ENCODE data around the gene HNF4A.

Gene HNF4A

GRCh38 chr20:44399446-44399845 lies 43.9 kb downstream of the HNF4A start (continued):
- no peak for TF ChIP-seq KLF7 (tag by site-specific recombination; IDR thresholded peaks at IDR 0.05; ENCODE audit: borderline replicate concordance)

- POLR2A ChIA-PET: no interaction called here
- Histone ChIP-seq H3K36me3 (ENCODE audit: control insufficient read depth in 2 of 2, insufficient read depth in 1 of 2, low read length in 2 of 2) (no peaks in the 10 kb centered on the region), H3K4me3 (ENCODE audit: low read depth, low read length) (no peak overlapping the region), H3K4me1 (ENCODE audit: control insufficient read depth, insufficient read depth, low read length) (no peaks in the 10 kb centered on the region), H3K9me3 (ENCODE audit: control insufficient read depth, insufficient read depth, low read depth, low read length) (no peaks in the 10 kb centered on the region), H3K27ac (ENCODE audit: extremely low read depth, low read depth, low read length) (no peak overlapping the region)
- CTCF ChIA-PET: no interaction called here
- TF ChIP-seq GFI1B (tag by site-specific recombination; IDR thresholded peaks at IDR 0.05): no peak
- no peak for TF ChIP-seq ZNF701 (tag by site-specific recombination; IDR thresholded peaks at IDR 0.05)
- no peak for TF ChIP-seq ZSCAN18 (tag by site-specific recombination; IDR thresholded peaks at IDR 0.05)
- TF ChIP-seq ZNF449 (tag by site-specific recombination; IDR thresholded peaks at IDR 0.05): no peak
- TF ChIP-seq ZNF76 (tag by site-specific recombination; IDR thresholded peaks at IDR 0.05; ENCODE audit: borderline replicate concordance, low read depth): no peak
- TF ChIP-seq ZNF747 (tag by site-specific recombination; IDR thresholded peaks at IDR 0.05): no peak
- TF ChIP-seq ZNF529 (tag by site-specific recombination; IDR thresholded peaks at IDR 0.05; ENCODE audit: insufficient replicate concordance): no peak
- TF ChIP-seq ZNF157 (tag by site-specific recombination; IDR thresholded peaks at IDR 0.05): no peak
- no peak for TF ChIP-seq ZNF830 (tag by site-specific recombination; IDR thresholded peaks at IDR 0.05; ENCODE audit: low read depth)
- no peak for TF ChIP-seq ZNF148 (tag by site-specific recombination; IDR thresholded peaks at IDR 0.05; ENCODE audit: borderline replicate concordance)
- TF ChIP-seq ZNF155 (tag by site-specific recombination; IDR thresholded peaks at IDR 0.05): no peak
- TF ChIP-seq ZNF623 (tag by site-specific recombination; IDR thresholded peaks at IDR 0.05): no peak
- TF ChIP-seq ZNF548 (tag by site-specific recombination; IDR thresholded peaks at IDR 0.05): no peak
- TF ChIP-seq ZBTB26 (tag by site-specific recombination; optimal IDR thresholded peaks at IDR 0.05): no peak
- TF ChIP-seq ZNF707 (tag by site-specific recombination; IDR thresholded peaks at IDR 0.05): no peak
- no peak for TF ChIP-seq ZNF362 (tag by site-specific recombination; IDR thresholded peaks at IDR 0.05)
- no peak for TF ChIP-seq BCL11B (tag by site-specific recombination; IDR thresholded peaks at IDR 0.05; ENCODE audit: low read depth)
- no peak for TF ChIP-seq ZNF16 (tag by site-specific recombination; IDR thresholded peaks at IDR 0.05; ENCODE audit: low read depth)
- TF ChIP-seq BCL11A (tag by site-specific recombination; IDR thresholded peaks at IDR 0.05; ENCODE audit: low read depth): no peak
These were observed 45.1 kb downstream of the HNF4A start for GRCh38 chr20:44400671-44400969.
